Stimulated activated CD8-positive, alpha-beta memory T cell treated with anti-CD3 and anti-CD28 coated beads, Interleukin-4, amount 100 ng/mL, for 4 hours (primary cell): ENCODE data around the gene OR2K2.
"Not testable (repeated sequence)": the region's sequence is repeated elsewhere in the genome, so short reads cannot be mapped to it uniquely, and the experiment has no call there.

Experiments used
- DNase-seq, 2 donors: peaks; one replicate each; pipeline ENCODE4 v3.0.0-alpha.2; 2020; ENCODE audit warnings: low read depth in 2 of 2, low spot score in 1 of 2

OR2K2 gene

DNA sequence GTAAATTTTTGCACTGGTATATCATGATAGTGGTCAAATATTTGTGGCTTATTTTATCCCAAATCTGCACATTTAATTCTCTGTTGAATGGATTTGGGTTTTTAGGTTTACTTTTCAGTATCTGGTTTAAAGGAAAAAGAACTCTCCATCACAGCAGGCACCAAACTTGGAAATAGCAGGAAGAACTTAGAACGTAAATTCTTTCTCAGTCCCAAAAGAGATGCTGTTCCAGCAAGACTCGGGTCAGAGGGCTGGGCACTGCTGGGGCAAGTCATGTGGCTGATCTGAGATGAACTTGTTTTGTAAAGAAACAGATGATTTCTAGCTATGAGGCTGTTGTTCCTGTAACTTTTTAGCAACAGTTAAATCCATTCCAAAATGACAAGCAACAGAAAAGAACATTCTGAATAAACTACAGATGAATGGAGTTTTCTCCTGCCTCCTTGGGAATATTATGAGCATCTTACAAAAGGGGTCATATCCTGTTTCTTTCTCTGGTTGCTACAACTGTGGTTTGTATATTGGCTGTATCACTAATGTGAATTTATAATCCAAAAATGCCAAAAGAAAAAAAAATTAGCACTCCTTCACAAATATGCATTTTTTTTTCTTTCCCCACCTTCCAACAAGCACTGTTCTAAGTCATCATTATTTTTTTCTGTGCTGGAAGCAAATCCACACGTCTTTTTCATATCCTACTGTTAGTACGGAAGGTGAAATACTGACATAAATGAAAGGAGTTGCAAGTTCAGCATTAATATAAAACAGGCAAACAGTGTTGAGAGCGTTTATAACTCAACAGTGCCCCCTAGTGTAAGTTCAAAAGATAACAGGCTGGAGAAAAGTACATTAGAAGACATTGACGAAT lies 31.1 kb downstream of the OR2K2 start:
- DNase-seq = no peak

DNA sequence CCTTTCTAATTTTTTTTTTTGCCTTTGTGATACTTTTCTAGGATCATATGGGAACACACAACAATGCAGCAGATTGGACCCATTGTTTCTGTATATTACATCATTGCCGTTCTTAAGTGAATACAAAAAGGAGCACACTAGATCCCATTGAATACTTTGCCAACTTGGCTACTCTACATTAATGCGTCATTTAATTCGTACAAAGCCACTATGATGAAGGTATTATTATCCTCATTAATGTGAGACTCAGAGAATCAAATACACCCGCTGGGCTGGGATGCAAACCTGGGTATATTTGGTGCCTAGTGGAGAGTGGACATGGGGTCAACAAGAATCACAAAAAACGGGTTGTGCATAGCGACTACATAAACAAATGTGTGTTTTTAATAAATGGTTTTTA lies 31.9 kb downstream of the OR2K2 start:
- DNase-seq = no peak

DNA sequence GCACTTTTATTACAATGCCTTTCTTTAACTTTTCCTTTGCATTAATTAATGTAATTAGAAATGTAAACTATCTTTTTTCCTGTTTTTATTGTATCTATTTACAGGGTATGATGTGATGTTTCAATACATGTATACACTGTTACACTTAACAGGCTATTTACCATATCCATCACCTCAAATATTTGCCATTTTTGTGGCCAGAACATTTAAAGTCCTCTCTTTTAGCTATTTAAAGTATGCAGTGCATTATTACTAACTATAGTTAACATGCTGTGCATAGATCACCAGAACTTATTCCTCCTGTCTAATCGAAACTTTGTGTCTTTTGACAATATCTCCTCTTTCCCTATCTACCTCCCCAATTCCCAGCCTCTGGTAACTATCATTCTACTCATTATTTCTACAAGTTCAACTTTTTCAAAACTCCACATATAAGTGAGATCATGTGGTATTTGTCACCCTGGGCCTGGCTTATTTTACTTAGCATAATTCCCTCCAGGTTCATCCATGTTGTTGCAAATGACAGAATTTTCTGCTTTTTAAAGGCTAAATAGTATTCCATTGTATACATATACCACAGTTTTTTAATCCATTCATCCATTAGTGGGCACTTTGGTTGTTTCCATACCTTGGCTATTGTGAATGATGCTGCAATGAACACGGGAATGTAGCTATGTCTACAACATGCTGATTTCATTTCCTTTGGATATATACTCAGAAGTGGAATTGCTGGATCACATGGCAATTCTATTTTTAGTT lies 32.8 kb downstream of the OR2K2 start:
- DNase-seq = no peak

DNA sequence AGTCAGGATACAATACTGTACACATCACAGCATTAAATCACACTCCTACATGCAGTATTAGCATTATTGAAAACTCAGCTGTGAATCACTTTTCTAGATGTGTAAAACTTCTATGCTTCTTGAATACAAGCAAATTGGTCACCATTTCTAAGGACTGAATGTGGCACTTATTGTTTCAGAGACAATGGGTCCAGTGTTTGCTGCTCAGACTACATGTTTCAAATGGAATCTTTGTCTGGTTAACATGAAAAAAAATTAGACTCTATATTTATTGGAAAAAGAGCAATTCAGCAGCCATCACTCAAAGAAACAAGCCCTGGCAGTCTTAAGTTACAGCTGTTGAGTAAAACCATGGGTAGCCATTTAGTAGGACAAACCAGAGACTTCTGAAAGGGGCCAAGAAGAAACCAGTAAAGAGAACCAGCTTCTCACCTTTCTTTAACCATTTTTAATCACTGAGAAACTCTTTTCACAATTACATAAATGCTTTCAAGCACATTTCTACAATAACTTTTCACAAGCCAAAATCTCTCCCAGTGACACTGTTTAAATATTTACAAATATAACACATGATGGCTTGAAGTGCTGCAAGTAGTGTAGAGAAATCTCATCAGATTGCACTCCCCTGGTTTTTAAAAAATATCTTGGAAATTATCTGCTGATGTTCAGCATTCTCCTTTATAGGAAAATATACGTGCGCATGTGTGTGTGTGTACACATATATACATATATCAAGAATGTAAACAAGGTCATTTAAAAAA lies 35.2 kb downstream of the OR2K2 start:
- DNase-seq = no peak

DNA sequence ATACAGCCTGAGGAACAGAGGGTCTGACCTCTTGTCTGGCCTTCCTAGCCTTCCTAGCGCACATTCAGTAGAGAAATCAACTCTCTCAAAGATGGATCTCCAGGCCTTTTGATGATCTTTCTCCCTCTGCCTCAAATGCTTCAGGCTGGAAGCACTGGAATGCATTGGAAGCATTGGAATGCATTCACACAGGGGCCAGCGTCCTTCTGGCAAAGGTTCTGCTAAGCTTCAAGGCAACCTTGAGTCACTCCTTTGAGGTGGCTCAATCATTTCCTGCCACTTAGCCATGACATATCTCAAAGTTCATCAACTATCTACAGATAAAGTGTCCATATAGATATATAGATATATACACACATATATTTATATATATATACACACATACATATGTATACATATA lies 42.9 kb downstream of the OR2K2 start:
- DNase-seq = no peak

DNA sequence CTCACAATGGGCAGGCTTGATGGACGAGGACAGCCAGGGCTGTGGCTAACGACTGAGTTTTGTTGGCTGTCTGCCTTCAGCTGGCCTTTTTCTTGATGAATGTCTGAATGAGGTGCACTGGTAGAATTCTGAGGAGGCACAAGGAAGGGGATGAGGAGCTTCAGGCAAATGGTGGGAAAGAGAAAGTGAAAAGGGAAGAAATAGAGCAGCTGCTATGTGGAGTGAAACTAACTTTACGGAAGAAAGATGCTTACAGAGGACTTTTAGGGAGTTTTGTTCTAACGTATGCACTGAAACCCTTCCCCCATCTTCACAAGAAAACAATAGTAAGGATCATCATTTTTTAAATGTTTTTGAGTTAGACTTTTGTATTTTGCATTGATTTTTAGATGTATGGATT lies 45.3 kb downstream of the OR2K2 start:
- DNase-seq = no peak

DNA sequence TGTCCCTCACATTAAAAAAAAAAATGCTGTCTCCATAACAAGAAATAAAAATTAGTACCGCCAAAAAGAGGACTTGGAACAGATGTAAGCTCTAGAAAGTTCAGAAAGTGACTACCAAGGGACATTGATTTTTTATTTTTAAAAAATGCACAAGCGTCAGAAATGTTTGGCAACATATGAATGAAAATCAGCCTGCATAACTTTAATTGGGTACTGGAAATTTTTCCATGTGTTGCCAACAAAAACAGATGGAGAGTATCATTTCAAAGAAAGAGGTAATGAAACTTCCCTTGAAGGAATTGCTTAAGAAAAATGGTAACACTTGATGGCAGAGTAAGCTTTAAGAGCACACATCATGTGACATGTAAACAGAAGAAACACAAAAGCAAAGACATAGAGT lies 47.2 kb downstream of the OR2K2 start:
- DNase-seq = no peak

DNA sequence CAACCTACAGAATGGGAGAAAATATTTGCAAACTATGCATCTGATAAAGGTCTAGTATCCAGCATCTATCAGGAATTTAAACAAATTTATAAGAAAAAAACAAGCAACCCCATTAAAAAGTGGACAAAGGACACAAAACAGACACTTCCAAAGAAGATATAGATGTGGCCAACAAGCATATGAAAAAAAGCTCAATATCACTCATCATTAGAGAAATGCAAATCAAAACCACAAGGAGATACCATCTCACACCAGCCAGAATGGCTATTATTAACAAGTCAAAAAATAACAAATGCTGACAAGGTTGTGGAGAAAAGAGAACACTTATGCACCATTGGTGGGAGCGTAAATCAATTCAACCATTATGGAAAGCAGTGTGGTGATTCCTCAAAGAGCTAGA lies 49.2 kb downstream of the OR2K2 start:
- DNase-seq = not testable (repeated sequence)
